K562 (cell line): Measurements from ENCODE around the gene SFXN5. TPM values are rescaled to one million over a fixed set of nuclear protein-coding genes. Genes with fewer than 3 reads are reported as not detected.

Source experiments
- ARHGAP35 ChIP-seq: fragments of 450-650 bp; IDR thresholded peaks from 2 replicates; pipeline ENCODE4 v1.6.1; 2018; ENCODE audit not compliant: partially characterized antibody
- ARID1B ChIP-seq: fragments of 450-650 bp; IDR thresholded peaks from 2 replicates; pipeline ENCODE4 v1.6.1; 2016; ENCODE audit warnings: antibody characterized with exemption, mild to moderate bottlenecking, inconsistent platforms
- ATF1 ChIP-seq, 2 experiments: fragments of 450-650 bp in 1 of 2; IDR thresholded peaks; 2 replicates each; pipeline ENCODE4 v1.6.1; 2016; ENCODE audit warnings: missing compliant biosample characterization in 1 of 2, missing genetic modification characterization in 1 of 2
- BHLHE40 ChIP-seq: IDR thresholded peaks from 2 replicates; pipeline ENCODE4 v1.6.1; 2011; ENCODE audit warnings: low read length, improper control_type of control experiment
- BMI1 ChIP-seq: fragments of 150-350 bp; IDR thresholded peaks from 2 replicates; pipeline ENCODE4 v1.6.1; 2014; ENCODE audit warnings: low read length
- CBFA2T2 ChIP-seq: fragments of 450-650 bp; conservative IDR thresholded peaks from 2 replicates; pipeline ENCODE4 v1.6.1; 2017; ENCODE audit warnings: mild to moderate bottlenecking
- CBFA2T3 ChIP-seq: fragments of 450-650 bp; IDR thresholded peaks from 2 replicates; pipeline ENCODE4 v1.6.1; 2017
- FOXK2 ChIP-seq, 2 experiments: fragments of 450-650 bp; IDR thresholded peaks in 1 of 2; conservative IDR thresholded peaks in 1 of 2; 2 replicates each; pipeline ENCODE4 v1.6.1; 2016; ENCODE audit warnings: low read depth in 2 of 2, mild to moderate bottlenecking in 1 of 2
- GATA2 ChIP-seq: sonication (generic); formaldehyde crosslinking; IDR thresholded peaks from 2 replicates; pipeline ENCODE4 v1.4.0; 2020; ENCODE audit warnings: mild to moderate bottlenecking, missing genetic modification reagents
- HDAC3 ChIP-seq: fragments of 450-650 bp; IDR thresholded peaks from 2 replicates; pipeline ENCODE4 v1.6.1; 2018; ENCODE audit warnings: borderline replicate concordance, mild to moderate bottlenecking, moderate library complexity; ENCODE audit not compliant: partially characterized antibody
- HIVEP1 ChIP-seq: fragments of 250-450 bp; sonication (Bioruptor Pico); IDR thresholded peaks from 2 replicates; pipeline ENCODE4 v1.4.0; 2020; ENCODE audit warnings: mild to moderate bottlenecking
- JUNB ChIP-seq: fragments of 450-650 bp; formaldehyde crosslinking; conservative IDR thresholded peaks from 2 replicates; pipeline ENCODE4 v1.4.0; 2020; ENCODE audit warnings: mild to moderate bottlenecking
- MBD2 ChIP-seq: sonication (generic); IDR thresholded peaks from 2 replicates; pipeline ENCODE4 v1.6.1; 2016; ENCODE audit warnings: low read depth, borderline replicate concordance
- MECOM ChIP-seq: fragments of 250-450 bp; sonication (Bioruptor Pico); IDR thresholded peaks from 2 replicates; pipeline ENCODE4 v1.8.0; 2022; ENCODE audit warnings: inconsistent platforms
- NCOR1 ChIP-seq: fragments of 450-650 bp; IDR thresholded peaks from 2 replicates; pipeline ENCODE4 v1.6.1; 2016; ENCODE audit warnings: mild to moderate bottlenecking, moderate library complexity
- POLR2AphosphoS5 ChIP-seq: IDR thresholded peaks from 2 replicates; pipeline ENCODE4 v1.6.1; 2011; ENCODE audit warnings: mild to moderate bottlenecking, low read depth, low read length, moderate library complexity; ENCODE audit not compliant: control insufficient read depth, insufficient read depth
- RAD51 ChIP-seq: fragments of 450-650 bp; IDR thresholded peaks from 2 replicates; pipeline ENCODE4 v1.7.1; 2016; ENCODE audit warnings: low read depth, mild to moderate bottlenecking, borderline replicate concordance
- RCOR1 ChIP-seq, 2 experiments: IDR thresholded peaks; 2 replicates each; pipeline ENCODE4 v1.6.1; 2012; ENCODE audit warnings: low read depth in 2 of 2, low read length in 2 of 2, borderline replicate concordance in 1 of 2, improper control_type of control experiment in 1 of 2
- SMARCE1 ChIP-seq: fragments of 450-650 bp; IDR thresholded peaks from 2 replicates; pipeline ENCODE4 v1.7.1; 2016; ENCODE audit warnings: mild to moderate bottlenecking
- SMC3 ChIP-seq: conservative IDR thresholded peaks from 2 replicates; pipeline ENCODE4 v1.6.1; 2011; ENCODE audit warnings: low read depth, low read length, improper control_type of control experiment; ENCODE audit not compliant: insufficient read depth
- SOX6 ChIP-seq: fragments of 450-650 bp; IDR thresholded peaks from 2 replicates; pipeline ENCODE4 v1.6.1; 2014; ENCODE audit warnings: mild to moderate bottlenecking
- STAT5A ChIP-seq: IDR thresholded peaks from 2 replicates; pipeline ENCODE4 v1.6.1; 2012; ENCODE audit warnings: low read length, inconsistent platforms, borderline replicate concordance
- TAL1 ChIP-seq: fragments of 450-650 bp; IDR thresholded peaks from 2 replicates; pipeline ENCODE4 v1.6.1; 2016; ENCODE audit warnings: mild to moderate bottlenecking
- TEAD4 ChIP-seq, 2 experiments: sonication (generic) in 1 of 2; formaldehyde crosslinking in 1 of 2; IDR thresholded peaks; 2 replicates each; pipeline versions ENCODE4 v1.6.1 to v1.8.0; 2012 to 2022; ENCODE audit warnings: borderline replicate concordance in 1 of 2, inconsistent platforms in 1 of 2, low read length in 1 of 2, mild to moderate bottlenecking in 1 of 2, missing genetic modification reagents in 1 of 2
- ZNF282 ChIP-seq: sonication (generic); formaldehyde crosslinking; IDR thresholded peaks from 2 replicates; pipeline ENCODE4 v1.8.1; 2023; ENCODE audit warnings: missing genetic modification reagents
- ZNF445 ChIP-seq: fragments of 250-450 bp; sonication (Bioruptor Pico); IDR thresholded peaks from 2 replicates; pipeline ENCODE4 v1.4.0; 2020; ENCODE audit warnings: low read depth, mild to moderate bottlenecking, moderate library complexity
- ZNF717 ChIP-seq: fragments of 250-450 bp; sonication (Bioruptor Pico); IDR thresholded peaks from 2 replicates; pipeline ENCODE4 v1.5.0; 2021
- polyA plus RNA-seq, 8 experiments: library from polyadenylated mRNA; depleted of rRNA in 4 of 8; stranded (reverse) in 5 of 8; unstranded in 3 of 8; fragments of >200 nt; fragmentation: Nextera tagmentation in 2 of 8; fragmentation: Illumina TruSeq in 1 of 8; extraction: Ambion mirVana in 2 of 8; extraction: Trizol in 1 of 8; gene quantifications; 2 replicates each; pipeline versions ENCODE4 v1.2.1 to v1.2.3, GENCODE V29; 2011 to 2014; ENCODE audit warnings: inconsistent platforms in 1 of 8, missing spikeins in 1 of 8
- total RNA-seq, 7 experiments: library from RNA; depleted of rRNA in 6 of 7; stranded (reverse); fragments of >200 nt in 6 of 7; fragmentation: Illumina TruSeq in 2 of 7; extraction: Trizol in 2 of 7; gene quantifications; 2 replicates each; pipeline versions ENCODE4 v1.2.1 to v1.2.3, GENCODE V29; 2011 to 2021; ENCODE audit warnings: low replicate concordance in 1 of 7
- TF ChIP-seq, protein P1 (sequence below): fragments of 450-650 bp; formaldehyde crosslinking; IDR thresholded peaks from 2 replicates; pipeline ENCODE4 v1.4.0; 2022; ENCODE audit warnings: mild to moderate bottlenecking, moderate library complexity
- TF ChIP-seq, protein P2 (sequence below): sonication (generic); formaldehyde crosslinking; IDR thresholded peaks from 2 replicates; pipeline ENCODE4 v1.8.0; 2022; ENCODE audit warnings: missing genetic modification reagents, mild to moderate bottlenecking, moderate library complexity, borderline replicate concordance
- TF ChIP-seq, protein P3 (sequence below): fragments of 250-450 bp; sonication (Bioruptor Pico); IDR thresholded peaks from 2 replicates; pipeline ENCODE4 v1.5.1; 2021; ENCODE audit warnings: mild to moderate bottlenecking

Gene SFXN5
- total and polyA plus RNA-seq, 9 of the 15 experiments (the other 6 are each of a cell fraction or from before 2014, with no cell fraction given) = 8.3 to 22.6 (median 16.0) TPM

DNA sequence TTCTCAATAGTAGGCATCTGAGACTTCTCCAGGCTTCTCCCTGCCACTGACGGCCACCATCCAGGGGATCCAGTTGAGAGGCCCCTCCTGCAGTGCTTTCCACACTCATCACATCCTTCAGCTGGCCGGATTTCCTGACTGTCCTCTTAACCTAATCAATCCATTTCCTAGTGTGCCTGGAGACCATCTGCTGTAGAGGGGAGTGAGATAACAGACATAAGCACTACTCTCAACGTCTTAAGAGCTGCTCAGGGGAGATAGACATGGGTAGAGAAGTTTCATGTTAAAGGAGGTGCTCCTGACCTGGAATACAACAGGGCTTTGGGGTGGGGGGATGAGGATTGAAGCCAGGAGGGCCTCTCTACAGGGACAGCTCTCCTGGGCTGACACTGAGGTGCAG lies 170.1 kb downstream of the SFXN5 start (continued):
- TF ChIP-seq JUNB (CRISPR knock-in tag) (no peak), SOX6 (peak; percentile 66; the same call in 1 of the 2 replicates), GATA2 (peak; percentile 94), ZNF282 (no peak), MECOM (CRISPR knock-in tag) (0 out of 2 replicates have a peak, but pooled peaks have one; percentile 9), BHLHE40 (peak; percentile 63; the same call in 1 of the 2 replicates), ATF1 (CRISPR knock-in tag; IDR thresholded peaks at IDR 0.05) (no peak), ATF1 (tag; IDR thresholded peaks at IDR 0.05) (peak; percentile 30; the same call in 1 of the 2 replicates), RAD51 (no peak), SMC3 (no peak), HIVEP1 (CRISPR knock-in tag) (no peak), MBD2 (0 out of 2 replicates have a peak, but pooled peaks have one; percentile 23), ZNF445 (no peak), BMI1 (no peak), ARID1B (peak; percentile 93), TAL1 (peak; percentile 90), NCOR1 (peak; percentile 91), FOXK2 (conservative IDR thresholded peaks at IDR 0.05 in 1 of 2, IDR thresholded peaks at IDR 0.05 in 1 of 2; ENCODE audit: low read depth in 2 of 2) (no peak), STAT5A (peak; percentile 89), POLR2AphosphoS5 (peak; percentile 94), ZNF717 (CRISPR knock-in tag) (no peak), SMARCE1 (0 out of 2 replicates have a peak, but pooled peaks have one; percentile 25), ARHGAP35 (no peak), CBFA2T3 (peak; percentile 97), RCOR1 (IDR thresholded peaks at IDR 0.05; ENCODE audit: borderline replicate concordance in 1 of 2, low read depth in 2 of 2, low read length in 2 of 2) (peak in 1 of 2 experiments; percentile 39; a peak in 1 of 4 replicates), CBFA2T2 (peak; percentile 94), TEAD4 (IDR thresholded peaks at IDR 0.05; ENCODE audit: low read length) (peak; percentile 94), TEAD4 (CRISPR knock-in tag; IDR thresholded peaks at IDR 0.05; ENCODE audit: borderline replicate concordance) (no peak), HDAC3 (peak; percentile 66)
- TF ChIP-seq, protein P1, sequence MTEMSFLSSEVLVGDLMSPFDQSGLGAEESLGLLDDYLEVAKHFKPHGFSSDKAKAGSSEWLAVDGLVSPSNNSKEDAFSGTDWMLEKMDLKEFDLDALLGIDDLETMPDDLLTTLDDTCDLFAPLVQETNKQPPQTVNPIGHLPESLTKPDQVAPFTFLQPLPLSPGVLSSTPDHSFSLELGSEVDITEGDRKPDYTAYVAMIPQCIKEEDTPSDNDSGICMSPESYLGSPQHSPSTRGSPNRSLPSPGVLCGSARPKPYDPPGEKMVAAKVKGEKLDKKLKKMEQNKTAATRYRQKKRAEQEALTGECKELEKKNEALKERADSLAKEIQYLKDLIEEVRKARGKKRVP = no peak
- TF ChIP-seq, protein P2, sequence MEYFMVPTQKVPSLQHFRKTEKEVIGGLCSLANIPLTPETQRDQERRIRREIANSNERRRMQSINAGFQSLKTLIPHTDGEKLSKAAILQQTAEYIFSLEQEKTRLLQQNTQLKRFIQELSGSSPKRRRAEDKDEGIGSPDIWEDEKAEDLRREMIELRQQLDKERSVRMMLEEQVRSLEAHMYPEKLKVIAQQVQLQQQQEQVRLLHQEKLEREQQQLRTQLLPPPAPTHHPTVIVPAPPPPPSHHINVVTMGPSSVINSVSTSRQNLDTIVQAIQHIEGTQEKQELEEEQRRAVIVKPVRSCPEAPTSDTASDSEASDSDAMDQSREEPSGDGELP (CRISPR knock-in tag) = peak; percentile 60; the same call in 1 of the 2 replicates
- TF ChIP-seq, protein P3, sequence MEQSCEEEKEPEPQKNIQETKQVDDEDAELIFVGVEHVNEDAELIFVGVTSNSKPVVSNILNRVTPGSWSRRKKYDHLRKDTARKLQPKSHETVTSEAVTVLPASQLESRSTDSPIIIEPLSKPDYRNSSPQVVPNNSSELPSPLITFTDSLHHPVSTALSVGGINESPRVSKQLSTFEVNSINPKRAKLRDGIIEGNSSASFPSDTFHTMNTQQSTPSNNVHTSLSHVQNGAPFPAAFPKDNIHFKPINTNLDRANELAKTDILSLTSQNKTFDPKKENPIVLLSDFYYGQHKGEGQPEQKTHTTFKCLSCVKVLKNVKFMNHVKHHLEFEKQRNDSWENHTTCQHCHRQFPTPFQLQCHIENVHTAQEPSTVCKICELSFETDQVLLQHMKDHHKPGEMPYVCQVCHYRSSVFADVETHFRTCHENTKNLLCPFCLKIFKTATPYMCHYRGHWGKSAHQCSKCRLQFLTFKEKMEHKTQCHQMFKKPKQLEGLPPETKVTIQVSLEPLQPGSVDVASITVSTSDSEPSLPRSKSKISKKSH = no peak
